HL-60/S4 (cell line): ENCODE data around the gene EVC2.
"Not testable (repeated sequence)": the region's sequence is repeated elsewhere in the genome, so short reads cannot be mapped to it uniquely, and the experiment has no call there.

Experiments used
- in situ Hi-C: fragments of 300-500 bp; cut with MboI; formaldehyde crosslinking; loops from 2 replicates; pipeline ENCODE4 v1.14.3; 2022; ENCODE audit warnings: low sequenced_read_pairs

Gene EVC2

GRCh38 chr4:5632066-5632440 lies 76.3 kb downstream of the EVC2 start:
- in situ Hi-C loops: no loop called here

DNA sequence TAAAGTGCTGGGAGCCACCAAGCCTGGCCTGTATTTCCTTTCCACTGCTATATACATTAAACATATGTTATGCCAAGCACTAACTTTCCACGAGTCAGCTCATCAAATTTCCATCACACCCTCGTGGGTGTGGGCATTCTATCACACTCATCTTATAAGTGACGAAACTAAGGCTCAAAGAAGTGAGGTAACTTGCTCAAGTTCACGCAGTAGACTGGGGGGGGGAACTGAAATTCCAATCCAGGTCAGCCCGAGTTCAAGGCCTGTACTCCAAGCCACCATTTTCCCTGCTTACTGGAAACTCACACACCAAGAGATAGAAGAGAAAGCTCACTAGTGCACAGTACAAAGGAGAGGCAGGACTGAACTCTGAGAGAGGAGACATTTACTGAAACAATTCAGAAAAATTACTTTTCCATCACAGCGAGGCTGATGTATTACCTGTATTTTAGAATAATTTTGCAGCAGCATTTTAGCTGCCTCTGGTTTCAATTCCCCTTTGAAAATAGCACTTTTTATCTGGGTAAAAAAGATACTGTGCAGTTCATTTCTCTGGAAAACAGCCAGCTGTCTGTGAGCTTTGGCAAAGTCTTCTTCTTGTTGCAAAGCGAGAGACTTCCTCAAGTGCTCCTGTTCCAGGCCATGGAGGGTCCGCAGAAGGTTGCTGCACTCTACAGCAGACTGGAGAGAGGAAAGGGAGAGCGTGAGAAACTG lies 76.8 kb downstream of the EVC2 start:
- in situ Hi-C loops: no loop called here

GRCh38 chr4:5630762-5631161 lies 77.6 kb downstream of the EVC2 start:
- in situ Hi-C loops: no loop called here

- in situ Hi-C loops: no loop called here
Measured at GRCh38 chr4:5629542-5629941, 78.8 kb downstream of the EVC2 start.

DNA sequence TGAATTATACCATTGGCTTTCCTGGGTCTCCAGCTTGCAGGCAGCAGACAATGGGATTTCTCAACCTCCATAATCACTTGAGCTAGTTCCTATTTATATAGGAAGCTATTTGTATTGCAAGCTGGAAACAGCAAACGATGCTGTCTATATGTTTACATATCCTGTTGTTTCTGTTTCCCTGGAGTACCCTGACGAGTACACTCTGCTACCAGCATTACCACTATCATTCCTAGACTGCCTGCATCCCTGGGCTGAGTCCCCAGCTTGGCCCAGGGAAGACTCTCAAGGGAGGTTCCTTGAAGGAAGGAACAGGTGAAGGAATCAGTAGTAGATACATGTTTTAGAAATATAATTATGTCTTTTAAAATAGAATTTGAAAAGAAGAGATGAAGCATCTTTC lies 81.4 kb downstream of the EVC2 start:
- in situ Hi-C loops: no loop called here

GRCh38 chr4:5622596-5622995 lies 85.8 kb downstream of the EVC2 start:
- in situ Hi-C loops: no loop called here

- in situ Hi-C loops: no loop called here
Measured at GRCh38 chr4:5619913-5620625, 88.3 kb downstream of the EVC2 start.

DNA sequence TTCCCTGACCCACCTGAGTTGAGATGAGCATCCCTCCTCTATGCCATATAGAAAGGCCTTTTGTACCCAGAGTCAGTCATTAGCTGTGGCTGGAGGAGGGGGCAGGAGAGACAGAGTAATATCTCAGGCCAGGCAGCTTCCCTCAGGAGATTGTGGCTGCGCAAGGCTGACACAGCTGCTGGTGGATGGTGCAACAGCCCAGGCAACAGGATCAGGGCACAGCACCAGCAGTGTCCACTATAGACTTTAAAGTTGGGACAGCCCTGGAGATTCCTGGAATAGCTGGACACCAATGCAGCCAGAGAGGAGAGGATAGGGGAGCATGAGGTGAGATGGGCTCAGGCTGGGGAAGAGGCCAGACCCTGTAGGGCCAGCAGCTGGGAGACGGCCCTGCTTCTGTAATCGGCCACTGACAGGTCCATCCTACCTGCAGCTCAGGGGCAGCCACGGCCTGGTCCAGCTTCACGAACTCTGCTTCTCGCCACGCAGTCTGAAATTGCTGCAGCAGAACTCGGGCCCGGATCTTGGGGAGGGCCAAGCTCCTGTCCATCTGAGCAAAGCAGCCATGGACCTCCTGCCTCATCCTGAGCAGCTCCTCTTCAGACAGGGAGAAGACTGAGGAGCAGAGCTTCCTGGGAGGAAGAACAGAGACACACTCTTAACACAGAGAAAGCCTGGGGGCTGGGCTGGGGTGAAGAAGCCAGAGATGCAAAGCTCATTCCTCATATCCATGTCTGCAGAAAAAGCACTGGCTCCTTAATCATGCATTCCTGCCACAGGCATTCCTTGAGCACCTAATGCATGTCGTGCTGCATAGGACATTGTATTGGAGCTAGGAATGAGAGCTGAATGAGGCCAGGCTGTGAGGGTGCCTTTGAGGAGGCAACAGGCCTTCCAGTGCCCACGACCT lies 90.1 kb downstream of the EVC2 start:
- in situ Hi-C loops: no loop called here

GRCh38 chr4:5616331-5616950 lies 91.9 kb downstream of the EVC2 start:
- in situ Hi-C loops: no loop called here

- in situ Hi-C loops: no loop called here
Measured at GRCh38 chr4:5615496-5616075, 92.8 kb downstream of the EVC2 start.

DNA sequence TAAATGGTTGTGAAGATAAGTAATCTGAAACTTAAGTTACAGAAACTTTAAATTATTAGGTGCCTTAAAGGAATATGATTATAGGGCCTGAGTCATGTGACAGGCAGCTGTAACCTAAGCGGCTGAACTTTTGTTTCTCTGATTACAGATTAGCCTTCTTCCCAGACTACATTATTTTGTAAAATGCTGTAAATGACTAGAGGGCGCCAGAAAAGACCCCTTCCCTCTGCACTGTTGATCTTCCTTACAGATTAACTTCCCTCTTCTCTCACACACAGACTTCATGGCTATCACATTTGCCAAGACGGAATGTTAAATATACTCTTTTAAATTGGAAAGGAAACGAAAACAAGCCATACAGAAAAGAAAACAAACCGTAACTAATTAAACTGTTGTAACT lies 96.6 kb downstream of the EVC2 start:
- in situ Hi-C loops: no loop called here

DNA sequence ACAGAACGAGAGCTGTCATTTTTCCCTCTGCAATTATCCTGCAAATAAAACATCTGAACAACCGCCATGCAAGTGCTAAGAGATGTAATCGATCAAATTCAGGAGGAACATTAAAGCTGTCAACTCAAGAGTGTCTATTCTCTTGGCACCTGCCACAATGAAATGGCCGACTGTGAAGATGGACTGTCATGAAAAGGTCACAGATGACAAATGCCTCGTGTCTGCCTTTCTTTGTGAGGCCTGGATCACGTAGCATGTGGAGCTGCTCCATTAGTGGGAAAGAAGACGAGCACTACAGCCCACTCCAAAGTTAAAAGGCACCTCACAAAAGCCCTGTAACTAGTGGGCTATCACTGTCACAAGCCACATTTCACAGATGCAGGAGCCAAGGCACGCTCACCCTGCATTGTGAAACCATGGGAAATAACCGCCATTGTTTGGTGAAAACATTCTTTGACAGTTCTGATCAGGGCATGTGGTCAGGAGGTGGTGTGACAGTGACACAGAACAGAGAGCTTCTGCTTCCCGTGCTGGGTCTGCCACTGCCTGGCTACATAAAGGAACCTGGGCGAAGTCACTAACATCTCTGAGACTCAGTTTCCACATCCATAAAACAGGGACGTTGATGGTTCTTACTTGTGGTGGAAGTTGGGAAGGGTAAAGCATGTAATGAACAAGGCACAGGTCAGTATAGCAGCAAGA lies 98.9 kb downstream of the EVC2 start:
- in situ Hi-C loops: no loop called here

DNA sequence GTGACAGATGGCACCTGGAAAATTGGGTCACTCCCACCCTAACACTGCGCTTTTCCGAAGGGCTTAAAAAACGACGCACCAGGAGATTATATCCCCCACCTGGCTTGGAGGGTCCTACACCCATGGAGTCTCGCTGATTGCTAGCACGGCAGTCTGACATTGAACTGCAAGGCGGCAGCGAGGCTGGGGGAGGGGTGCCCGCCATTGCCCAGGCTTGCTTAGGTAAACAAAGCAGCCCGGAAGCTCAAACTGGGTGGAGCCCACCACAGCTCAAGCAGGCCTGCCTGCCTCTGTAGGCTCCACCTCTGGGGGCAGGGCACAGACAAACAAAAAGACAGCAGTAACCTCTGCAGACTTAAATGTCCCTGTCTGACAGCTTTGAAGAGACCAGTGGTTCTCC lies 114.5 kb downstream of the EVC2 start:
- in situ Hi-C loops: not testable (repeated sequence)

DNA sequence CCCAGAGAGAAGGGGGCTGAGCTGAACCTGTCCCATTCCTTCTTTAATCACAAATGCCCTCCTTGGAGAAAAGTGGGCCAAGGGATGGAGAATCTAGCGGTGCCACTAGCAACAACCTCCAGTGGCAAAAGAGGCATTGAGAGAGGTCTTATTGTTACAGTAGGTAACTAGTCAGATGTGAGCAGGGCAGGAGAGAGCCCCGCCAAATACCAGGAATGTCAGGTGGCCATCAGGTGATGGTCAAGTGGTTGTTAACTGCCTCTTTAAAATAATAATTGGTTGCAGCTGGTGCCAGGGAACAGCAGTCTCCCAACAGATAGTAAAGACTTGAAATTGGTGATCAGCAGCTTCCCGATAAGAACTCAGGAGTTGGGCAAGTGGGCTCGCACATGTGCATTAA lies 116.1 kb downstream of the EVC2 start:
- in situ Hi-C loops: no loop called here

- in situ Hi-C loops: no loop called here
Measured at GRCh38 chr4:5589495-5589894, 118.9 kb downstream of the EVC2 start.

- in situ Hi-C loops: no loop called here
Measured at GRCh38 chr4:5588046-5588445, 120.3 kb downstream of the EVC2 start.

DNA sequence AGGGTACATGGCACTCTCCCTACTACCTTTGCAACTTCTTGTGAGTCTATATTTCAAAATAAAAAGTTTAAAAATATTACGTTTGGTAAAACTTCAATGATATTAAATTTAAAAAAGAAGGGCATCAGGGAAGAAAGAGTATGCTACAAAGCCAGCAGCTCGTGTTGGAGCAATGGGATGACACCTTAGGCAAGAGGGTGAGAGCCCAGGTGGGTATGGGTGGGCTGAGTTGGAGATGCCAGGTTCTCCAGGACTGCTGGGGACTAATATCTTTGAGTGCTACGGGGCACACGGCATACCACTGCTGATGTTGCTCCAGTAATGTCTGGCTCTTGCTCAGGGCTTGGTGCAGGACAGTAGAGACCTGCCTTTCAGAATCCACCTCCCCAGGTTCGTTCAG lies 132.4 kb downstream of the EVC2 start:
- in situ Hi-C loops: no loop called here

GRCh38 chr4:5574386-5574785 lies 134.0 kb downstream of the EVC2 start:
- in situ Hi-C loops: no loop called here

DNA sequence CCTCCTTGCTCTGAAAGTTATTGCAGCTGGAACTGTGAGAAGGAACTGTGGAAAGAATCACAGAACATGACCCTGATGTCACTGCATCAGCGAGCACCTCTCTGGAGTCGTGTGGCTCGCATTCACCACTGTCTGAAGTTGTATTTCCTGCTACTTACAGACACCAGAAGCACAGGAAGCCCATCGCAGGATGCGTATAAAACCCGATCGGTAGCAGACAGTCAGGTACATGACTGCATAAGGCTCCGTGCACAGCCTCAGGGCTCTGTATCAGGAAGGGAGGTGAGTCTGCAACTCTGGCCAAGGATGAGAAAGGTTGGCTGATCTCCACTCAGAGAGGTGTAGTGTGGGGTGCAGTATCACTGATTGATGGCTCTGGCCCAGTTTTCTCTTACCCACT lies 134.4 kb downstream of the EVC2 start:
- in situ Hi-C loops: no loop called here

DNA sequence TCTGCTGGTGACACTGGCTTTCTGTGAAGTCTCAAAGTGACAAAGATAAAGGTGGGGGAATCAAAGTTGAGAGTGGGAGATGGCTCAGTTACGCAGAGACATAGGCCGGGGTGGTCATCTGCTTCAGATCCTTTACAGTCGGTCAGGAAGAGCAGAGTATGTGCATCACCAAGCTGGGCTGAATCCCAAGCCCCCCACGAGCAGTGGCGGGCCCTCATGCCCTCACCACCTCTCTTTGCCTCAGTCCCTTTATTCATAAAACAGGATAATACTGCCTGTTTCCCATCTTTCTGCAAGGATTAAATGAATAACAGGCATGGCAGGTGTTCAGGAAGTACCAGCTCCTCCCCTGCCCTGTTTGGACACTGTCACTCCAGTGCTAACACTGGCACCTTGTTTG lies 135.6 kb downstream of the EVC2 start:
- in situ Hi-C loops: no loop called here
